DMS153 treated with DMSO at 0.1 percent for 48 hours (cell line): ENCODE results near the gene L1CAM.

ENCODE experiments used
- DNase-seq: peaks from one replicate; lab custom pipeline; 2025; ENCODE audit not compliant: unreplicated experiment; lab: John Stamatoyannopoulos, UW

Gene L1CAM, protein sequence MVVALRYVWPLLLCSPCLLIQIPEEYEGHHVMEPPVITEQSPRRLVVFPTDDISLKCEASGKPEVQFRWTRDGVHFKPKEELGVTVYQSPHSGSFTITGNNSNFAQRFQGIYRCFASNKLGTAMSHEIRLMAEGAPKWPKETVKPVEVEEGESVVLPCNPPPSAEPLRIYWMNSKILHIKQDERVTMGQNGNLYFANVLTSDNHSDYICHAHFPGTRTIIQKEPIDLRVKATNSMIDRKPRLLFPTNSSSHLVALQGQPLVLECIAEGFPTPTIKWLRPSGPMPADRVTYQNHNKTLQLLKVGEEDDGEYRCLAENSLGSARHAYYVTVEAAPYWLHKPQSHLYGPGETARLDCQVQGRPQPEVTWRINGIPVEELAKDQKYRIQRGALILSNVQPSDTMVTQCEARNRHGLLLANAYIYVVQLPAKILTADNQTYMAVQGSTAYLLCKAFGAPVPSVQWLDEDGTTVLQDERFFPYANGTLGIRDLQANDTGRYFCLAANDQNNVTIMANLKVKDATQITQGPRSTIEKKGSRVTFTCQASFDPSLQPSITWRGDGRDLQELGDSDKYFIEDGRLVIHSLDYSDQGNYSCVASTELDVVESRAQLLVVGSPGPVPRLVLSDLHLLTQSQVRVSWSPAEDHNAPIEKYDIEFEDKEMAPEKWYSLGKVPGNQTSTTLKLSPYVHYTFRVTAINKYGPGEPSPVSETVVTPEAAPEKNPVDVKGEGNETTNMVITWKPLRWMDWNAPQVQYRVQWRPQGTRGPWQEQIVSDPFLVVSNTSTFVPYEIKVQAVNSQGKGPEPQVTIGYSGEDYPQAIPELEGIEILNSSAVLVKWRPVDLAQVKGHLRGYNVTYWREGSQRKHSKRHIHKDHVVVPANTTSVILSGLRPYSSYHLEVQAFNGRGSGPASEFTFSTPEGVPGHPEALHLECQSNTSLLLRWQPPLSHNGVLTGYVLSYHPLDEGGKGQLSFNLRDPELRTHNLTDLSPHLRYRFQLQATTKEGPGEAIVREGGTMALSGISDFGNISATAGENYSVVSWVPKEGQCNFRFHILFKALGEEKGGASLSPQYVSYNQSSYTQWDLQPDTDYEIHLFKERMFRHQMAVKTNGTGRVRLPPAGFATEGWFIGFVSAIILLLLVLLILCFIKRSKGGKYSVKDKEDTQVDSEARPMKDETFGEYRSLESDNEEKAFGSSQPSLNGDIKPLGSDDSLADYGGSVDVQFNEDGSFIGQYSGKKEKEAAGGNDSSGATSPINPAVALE

DNA sequence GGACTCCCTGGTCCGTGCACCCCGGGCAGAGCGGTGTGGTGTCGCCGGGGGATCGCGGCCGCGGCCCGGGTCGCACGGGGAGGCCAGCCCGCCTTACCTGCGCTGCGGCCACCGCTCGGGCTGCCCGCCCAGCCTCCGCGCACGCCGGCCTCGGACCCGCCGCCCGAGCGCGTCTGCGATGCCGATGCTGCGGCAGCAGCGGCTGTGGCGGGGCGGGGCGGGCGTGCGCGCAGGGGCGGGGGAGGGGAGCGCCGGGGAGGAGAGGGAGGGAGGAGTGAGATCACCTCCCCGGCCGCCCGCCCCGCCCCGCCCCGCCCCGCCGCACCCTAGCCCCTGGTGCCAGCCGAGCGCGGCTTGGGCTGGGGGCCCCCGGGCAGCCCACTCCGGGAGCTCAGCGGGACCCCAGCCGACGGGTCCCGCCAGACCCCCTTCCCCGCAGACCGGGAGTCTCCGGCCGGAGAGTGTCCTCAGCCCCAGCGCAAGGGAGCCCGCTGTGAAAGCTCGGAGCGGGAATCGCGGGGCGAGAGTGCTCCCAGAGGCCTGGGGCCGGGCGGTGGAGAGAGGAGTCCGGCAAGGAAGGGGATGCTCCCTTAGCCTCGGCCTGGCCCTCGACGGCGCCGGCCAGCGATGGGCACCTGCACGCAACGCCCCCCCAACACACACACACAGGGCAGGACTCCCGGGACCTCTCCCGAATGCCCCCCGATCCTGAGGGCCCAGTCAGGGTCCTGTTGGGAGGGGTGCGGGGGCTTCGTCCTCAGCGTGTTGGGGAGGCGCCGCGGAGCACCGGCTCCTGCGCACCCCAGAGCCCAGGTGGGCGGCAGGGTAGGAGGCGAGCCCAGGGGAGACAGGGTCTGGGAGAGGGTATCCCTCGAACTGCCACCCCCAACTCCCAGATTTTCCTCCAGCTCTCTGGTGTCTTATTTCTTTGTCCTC, at the start of gene L1CAM:
Gene L1CAM, minus strand, starts transcription at position 206 of the 936 bp plus-strand sequence. CDS start 10,337 bp downstream, outside the sequence.
- DNase-seq, result no peak

DNA sequence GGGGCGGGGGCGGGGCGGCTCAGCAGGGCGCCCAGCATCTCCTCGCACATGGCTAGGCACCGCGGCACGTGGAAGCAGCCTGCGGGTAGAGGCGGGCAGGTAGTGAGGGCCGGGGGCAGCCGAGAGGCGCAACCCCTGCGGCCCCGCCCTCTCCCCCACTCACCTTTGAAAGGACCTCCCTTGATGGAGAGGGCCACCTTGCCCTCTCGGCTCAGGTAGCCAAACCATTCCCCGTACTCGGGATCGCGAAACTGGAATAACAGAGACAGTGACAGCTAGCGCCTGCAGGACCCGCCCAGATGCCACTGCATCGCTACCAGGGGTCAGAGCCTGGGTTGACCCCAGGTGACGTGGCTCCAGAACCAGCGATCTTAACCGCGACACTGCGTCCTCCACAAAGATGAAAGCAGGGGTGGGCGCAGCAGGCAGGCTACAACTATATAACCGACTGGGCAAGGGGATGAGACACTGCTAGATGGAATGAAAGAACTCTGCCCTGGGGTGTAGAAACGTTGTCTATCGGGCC, 49.4 kb upstream of the L1CAM start:
- no peak for DNase-seq

DNA sequence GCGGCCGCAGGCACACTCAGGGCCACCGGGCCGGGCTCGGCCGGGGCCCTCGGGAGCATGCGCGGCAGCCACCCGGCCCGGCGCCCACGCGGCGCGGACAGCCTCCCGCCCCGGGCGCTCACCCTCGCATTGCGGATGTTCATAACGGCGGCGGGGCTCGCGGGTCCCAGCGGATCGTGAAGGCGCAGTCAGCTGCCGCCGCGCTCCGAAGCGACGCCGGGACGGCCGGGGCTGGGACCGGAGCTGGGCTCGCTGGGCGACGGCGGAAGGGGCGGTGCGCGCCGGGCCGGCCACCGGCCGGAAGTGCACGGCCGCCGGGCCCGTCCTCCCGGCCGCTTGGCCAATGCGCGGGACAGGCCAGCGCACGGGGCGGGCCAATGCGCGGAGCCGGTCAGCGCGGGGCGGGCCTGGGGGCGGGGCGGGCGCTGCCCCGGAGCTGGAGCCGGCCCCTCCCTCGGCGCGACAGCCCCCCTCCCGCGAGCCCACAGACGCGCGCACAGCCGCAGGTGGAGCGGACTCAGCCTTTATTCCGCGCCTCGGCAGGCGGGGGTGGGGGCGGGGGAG, 48.9 kb upstream of the L1CAM start, which contains the start of gene NAA10:
Gene NAA10, minus strand, starts transcription at position 276 of the 564 bp plus-strand sequence. Its CDS starts 133 bp downstream, at position 143.
- peak; percentile 49 for DNase-seq

DNA sequence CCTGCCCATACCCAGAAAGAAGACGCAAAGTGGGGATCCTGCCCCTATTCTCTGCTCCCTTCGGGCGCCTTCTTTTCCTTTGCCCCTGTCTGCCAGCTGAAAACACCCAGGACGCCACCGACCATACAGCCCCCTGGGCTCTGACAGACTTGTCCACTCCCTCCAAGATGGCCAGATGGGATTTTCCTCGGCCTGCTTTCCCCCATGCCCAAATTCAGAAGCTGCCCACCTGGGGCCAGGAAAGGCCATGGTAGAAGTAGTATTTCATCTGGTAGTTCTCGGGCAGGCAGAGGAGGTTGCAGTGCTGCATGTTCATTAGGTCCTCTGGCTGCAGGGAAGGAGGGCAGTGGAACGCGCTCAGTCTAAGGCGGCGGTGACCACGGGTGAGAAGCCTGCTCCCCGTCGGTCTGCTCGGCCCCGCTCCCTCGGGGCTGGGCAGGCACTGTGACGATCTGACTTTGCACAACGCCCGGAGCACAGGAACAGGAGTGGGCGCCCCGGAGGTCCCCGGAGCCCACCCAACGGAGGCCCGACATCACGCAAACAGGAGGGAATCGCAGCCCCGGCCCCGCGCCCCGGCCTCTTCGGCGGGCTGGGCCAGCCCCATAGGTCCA, 48.3 kb upstream of the L1CAM start:
- no peak for DNase-seq

DNA sequence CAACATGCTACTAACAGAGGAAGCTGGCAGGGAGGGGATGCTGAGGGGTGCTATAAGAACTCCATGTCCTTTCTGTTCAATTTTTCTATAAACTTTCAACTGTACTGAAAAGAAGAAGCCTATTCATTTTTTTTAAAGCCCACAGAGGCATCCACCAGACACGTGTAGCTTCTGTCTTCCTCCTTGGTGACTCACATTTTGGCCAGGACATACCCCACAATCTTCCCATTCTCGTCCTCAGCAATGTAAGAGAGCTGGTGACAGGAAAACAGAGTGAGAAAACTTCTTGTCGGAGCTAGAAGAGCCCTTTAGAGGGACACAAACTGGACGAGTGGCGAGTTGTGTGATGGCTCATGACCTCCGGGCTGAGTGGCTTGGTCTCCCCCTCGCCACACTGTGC, 47.8 kb upstream of the L1CAM start:
- no peak for DNase-seq

DNA sequence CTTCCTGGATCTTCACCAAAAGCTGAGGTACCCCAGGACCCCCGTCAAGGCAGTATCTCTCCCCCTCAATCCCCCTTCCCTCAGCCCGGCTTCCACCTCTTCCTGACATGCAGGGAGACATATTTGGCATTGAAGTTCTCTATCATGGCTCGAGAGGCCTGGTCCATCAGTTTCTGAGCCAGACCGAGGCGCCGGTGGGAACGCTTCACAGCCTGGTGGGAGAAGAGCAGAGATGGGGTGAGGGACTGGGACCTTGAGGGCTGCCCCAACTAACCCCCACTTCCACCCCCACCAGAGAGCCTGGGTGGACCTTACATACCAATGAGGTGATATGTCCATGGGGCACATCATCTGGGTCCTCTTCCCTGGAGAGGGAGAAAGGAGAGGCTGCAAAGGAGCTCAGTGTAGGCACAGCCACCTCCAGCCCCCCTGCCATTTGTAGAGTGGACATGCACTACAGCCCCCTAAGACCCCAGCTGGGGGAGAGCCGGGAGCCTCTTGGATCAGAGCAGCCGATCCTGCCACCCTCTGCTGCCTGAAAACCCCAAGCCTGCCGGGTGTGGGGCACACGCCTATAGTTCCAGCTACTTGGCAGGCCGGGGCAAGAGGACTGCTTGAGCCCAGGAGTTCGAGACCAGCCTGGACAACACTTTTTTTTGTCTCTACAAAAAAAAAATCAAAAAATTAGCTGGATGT, 46.4 kb upstream of the L1CAM start:
- no peak for DNase-seq

DNA sequence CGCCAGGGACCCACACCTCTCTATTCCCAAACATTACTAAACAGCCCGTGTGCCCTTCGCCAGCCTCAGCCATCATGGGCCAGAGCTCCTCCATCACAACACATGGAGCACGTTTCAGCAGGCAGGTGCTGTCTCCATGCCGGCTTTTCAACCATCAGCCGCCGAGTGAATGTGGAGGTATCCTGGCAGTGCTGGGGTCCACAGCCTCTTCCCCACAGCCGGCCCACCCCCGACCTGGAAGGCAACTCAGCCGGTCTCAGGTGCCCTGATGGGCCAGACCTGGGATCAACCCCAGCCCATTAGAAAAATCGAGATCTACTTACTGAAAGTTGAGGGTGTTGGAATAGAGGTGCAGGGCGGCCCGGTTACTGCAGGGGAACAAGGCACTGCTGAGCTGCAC, 45.8 kb upstream of the L1CAM start:
- DNase-seq, result no peak

DNA sequence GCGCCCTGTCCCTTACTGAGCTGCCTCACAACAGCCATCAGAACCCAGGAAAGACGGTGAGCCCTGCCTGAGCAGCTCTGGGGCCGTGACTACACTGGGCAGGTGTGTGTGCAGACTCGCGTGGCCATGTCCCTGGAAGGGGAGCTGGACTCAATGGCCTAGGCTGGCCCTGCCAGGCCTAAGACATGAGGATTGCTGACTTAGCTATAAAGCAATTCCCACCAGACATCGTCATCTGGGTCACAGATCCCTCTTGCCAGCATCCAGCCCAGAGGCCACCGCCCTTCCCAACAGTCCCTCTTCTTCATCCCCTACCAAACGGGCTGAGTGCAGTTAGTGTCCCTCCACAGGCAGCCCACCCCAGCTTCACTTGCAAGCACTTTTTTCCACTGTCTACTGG, 45.2 kb upstream of the L1CAM start:
- no peak for DNase-seq

DNA sequence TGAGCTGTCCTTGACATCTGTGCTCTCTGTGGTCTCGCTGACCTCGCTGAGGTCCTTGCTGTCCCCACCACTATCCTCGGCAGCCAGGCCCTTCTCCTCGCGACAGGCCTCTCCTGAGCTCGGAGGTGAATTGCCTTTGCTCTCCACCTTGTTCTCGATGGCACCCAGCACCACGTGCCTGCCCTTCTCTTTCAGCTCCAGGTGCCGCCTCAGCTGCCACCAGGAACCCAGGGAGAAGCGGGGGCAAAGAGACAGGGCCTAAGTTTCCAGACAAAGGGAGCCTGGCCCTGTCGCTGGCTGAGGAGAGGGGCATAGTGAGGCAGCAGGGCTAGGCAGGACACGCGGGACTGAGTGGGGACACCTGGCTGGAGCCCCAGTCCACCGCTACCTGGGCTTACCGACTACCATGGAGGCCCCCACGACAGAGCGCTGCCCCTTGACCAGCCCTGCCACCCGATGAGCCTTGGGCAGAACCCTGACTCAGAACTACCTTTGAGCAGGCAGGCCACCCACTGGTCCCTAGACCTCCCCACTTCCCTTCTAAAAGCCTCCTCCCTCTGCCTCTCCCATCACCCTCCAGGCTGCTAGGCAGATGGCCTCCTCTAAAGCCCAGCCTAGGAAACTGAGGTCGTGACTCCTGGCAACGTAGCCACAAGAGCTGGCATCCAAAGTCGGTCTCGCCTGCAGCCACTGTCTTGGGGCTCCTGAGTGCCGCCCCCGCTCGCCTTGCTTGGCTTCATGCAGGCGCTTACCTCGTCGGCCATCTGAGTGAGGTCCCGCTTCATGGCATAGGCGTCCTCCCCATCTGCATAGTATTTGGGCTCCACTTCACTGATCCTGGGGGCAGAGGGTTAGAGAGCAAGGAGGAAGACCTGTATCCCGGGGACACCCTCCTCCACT, 44.3 kb upstream of the L1CAM start:
- DNase-seq, result no peak

DNA sequence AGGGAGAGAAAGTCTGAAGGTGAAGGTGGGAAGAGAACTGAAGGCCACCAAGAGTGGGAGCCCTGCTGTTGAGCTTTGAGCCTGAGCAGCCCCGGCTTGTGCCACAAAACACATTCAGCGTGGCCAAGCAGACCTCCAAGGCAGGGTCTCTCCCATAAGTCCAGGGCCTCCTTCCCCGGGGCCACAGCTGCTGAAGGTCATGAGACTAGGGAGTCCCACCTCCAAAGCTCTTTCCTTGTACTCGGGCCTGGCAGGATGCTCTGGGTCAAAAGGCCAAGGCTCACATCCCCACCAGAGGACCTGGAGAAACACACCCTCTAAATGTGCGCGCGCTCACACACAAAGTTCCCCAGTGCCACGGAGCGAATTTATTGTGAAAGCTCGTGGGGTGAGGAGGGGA, 43.6 kb upstream of the L1CAM start:
- no peak for DNase-seq

DNA sequence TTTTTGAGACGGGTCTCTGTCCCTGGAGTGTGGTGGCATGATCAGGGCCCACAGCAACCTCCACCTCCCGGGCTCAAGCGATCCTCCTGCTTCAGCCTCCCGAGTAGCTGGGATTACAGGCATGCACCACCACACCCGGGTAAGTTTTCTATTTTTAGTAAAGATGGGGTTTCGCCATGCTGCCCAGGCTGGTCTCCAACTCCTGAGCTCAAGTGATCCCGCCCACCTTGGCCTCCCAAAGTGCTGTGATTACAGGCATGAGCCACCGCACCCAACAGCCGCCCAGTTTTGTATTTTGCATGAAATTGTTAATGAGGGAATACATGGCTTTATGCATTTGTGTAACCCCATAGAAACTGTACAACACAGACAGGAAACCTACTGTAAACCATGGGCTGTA, 42.9 kb upstream of the L1CAM start:
- no peak for DNase-seq

DNA sequence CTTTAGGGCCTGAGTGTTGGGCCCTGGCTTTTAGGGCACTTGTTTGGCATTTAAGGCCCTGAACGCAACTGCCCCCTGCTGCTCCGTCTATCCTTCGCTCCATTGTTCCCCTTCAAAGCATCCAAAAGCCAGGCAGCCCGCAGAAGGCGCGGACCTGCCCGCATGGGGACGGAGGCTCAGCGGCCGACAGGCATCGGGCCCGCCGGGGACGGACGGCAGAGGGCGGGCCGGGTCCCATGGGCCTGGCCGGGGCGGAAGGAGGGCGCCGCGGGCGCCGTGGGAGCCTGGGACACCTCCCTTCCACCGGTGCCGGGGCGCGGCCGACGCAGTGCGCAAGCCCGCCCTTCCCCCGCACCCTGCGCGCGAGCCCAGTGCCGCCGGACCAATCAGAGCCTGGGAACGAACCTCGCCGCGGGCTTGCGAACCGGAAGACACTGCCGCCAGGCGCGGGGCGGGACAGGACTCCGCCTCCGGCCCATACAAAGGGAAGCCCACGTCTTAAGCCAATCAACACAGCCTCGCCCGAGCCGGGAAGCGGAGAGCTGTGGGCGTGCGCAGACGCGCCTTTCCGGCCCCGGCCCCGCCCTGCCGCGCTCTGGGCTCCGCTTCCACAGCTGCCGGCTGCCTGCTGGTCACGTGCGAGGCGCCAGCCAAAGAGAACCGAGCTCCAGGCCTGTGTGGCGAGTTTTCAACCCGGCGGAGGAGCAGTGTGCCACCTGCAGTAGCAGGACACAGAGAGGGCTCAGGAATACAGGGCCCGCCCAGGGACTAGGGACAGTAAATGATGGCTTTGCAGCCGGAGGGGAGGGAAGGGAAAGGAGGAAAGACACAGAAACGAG, 42.2 kb upstream of the L1CAM start:
- DNase-seq, result peak; percentile 99

DNA sequence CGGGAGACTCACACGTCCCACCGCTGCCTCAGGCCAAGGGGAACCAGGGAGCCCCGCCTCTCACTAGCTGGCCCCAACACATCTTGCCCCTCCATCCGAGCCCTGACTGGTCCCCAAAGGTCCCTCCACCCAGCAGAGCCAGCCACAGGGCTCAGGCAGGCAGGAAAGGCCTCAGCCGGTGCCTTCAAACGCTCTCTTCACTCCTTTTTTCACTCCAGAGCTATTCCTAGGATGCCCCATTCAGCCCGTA, 41.6 kb upstream of the L1CAM start:
- no peak for DNase-seq

DNA sequence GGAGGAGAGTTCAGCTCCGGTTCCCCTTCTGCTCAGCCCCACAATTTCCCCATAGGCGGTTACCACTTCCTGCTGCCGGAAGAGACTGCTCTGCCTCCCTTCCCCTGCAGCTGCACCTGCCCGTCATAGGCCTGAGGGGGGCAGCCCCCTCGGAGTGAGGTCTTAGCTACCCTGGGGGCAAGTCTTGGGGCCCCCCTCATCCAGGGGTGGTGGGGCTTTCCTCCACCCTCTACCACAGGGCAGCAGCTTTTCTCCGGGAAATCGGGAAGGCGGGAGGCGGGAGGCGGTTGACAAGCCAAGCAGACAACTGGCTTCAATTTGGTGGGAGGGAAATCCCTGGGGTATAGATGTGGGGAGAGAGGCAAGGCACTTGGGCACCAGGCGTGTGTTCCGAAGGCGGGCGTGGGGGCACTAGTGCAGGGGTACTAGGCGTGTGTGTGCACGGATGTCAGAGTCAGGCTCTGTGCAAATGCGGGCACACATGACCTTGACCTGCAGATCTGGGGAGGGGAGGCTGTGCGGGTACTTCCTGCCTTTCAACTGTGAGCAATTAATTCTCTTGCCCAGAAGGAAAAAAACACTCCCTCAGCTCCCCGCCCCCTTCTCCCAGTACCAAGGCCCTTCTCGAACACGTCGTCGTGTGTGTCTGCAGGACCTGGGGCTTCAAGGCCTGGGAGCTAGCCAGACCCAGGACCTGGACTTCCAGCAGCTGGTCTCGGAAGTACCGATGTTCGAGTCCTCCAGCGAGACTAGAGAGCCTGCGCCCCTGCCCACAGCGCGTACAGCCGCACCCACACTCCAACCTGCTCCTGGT, 41.1 kb upstream of the L1CAM start:
- peak; percentile 69 for DNase-seq

DNA sequence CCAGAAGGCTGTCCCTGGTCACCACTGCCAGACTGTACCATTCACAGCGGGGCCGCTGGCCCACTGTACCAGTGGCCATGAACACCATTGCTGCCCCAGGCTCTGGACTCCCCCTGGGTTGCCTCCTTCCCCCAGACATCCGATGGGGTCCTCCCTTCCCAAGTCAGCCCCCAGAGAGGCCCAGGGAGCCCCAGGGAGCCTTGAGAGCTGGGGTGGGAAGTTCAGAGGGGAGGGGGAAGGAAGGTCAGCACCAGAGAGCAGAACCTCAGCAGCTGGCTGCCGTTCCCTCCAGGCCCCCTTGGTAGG, 40.5 kb upstream of the L1CAM start:
- no peak for DNase-seq
